Measurements from ENCODE around the gene TOP2A. TPM values are rescaled to one million over a fixed set of nuclear protein-coding genes. Genes with fewer than 3 reads are reported as not detected.
A peak's percentile ranks its signal among the peaks of the same experiment; 100 is the strongest.
"Not testable (repeated sequence)": the region's sequence is repeated elsewhere in the genome, so short reads cannot be mapped to it uniquely, and the experiment has no call there.

The TOP2A gene
- total RNA-seq, 1 donor from 2014 or later: 0.79 TPM

DNA sequence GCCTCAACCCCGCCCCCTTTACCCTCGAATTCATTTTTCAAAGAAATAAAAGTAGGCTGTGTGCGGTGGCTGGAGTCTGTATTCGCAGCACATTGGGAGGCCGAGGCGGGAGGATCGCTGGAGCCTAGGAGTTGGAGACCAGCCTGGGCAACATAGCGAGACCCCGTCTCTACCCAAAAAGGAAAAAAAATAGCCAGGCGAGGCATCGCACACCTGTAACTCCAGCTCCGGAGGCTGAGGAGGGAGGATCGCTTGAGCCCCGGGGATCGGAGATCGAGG lies 671 bp upstream of the TOP2A start:
- H3K36me3 ChIP-seq (ENCODE audit: control insufficient read depth, insufficient read depth, low read length): no peaks in the 10 kb centered on the region
- TF ChIP-seq, protein P1, sequence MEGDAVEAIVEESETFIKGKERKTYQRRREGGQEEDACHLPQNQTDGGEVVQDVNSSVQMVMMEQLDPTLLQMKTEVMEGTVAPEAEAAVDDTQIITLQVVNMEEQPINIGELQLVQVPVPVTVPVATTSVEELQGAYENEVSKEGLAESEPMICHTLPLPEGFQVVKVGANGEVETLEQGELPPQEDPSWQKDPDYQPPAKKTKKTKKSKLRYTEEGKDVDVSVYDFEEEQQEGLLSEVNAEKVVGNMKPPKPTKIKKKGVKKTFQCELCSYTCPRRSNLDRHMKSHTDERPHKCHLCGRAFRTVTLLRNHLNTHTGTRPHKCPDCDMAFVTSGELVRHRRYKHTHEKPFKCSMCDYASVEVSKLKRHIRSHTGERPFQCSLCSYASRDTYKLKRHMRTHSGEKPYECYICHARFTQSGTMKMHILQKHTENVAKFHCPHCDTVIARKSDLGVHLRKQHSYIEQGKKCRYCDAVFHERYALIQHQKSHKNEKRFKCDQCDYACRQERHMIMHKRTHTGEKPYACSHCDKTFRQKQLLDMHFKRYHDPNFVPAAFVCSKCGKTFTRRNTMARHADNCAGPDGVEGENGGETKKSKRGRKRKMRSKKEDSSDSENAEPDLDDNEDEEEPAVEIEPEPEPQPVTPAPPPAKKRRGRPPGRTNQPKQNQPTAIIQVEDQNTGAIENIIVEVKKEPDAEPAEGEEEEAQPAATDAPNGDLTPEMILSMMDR (IDR thresholded peaks at IDR 0.05; ENCODE audit: insufficient read depth, low read length, severe bottlenecking): no peak
- H3K4me3 ChIP-seq (ENCODE audit: low read depth, low read length): peak overlapping the region; percentile 86
- FAIRE-seq (no peak), DNase-seq (ENCODE audit: low read depth) (no peak)
- H3K27me3 ChIP-seq (ENCODE audit: control insufficient read depth, insufficient read depth, low read length): no peaks in the 10 kb centered on the region

DNA sequence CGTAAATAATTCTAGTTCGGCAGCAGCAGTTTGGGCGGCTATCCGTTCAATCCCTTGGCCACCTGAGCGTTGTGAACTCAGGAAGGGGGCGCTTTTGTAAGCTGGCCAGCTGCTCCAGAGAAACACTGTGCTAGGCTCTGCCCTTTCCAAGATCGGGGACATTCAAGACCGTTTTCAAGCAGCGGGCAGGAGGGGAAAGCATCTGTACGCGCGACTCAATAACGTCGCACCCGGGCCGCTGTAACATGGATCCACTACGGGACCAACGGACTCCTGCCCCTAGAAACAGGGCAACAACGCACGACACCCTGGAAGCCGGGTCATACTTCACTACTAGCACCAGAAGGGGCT lies 463 bp downstream of the TOP2A start:
- FAIRE-seq (no peak), DNase-seq (ENCODE audit: low read depth) (peak; percentile 29)
- H3K36me3 ChIP-seq (ENCODE audit: control insufficient read depth, insufficient read depth, low read length): no peaks in the 10 kb centered on the region
- TF ChIP-seq, protein P1 (IDR thresholded peaks at IDR 0.05; ENCODE audit: insufficient read depth, low read length, severe bottlenecking): no peak
- H3K4me3 ChIP-seq (ENCODE audit: low read depth, low read length): peak overlapping the region; percentile 86
- no peaks in the 10 kb centered on the region for H3K27me3 ChIP-seq (ENCODE audit: control insufficient read depth, insufficient read depth, low read length)

DNA sequence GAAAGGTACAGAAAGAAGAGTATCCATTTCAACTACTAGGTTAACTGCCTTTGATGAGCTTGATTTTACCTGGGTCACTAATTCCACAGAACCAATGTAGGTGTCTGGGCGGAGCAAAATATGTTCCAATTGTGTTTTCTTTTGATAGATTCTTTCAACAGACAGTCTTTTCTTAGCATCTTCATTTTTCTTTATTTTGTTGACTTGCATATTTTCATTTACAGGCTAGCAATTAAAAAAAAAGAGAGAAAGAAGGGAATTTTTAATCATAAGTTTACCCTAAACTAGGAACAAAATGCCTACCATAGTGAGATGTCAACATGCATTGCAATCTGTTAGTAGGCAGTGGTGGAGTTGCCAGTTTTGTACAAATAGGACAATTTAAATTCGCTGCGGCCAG lies 1.0 kb downstream of the TOP2A start:
- DNase-seq (ENCODE audit: low read depth): no peak
- TF ChIP-seq, protein P1 (IDR thresholded peaks at IDR 0.05; ENCODE audit: insufficient read depth, low read length, severe bottlenecking): no peak
- Histone ChIP-seq H3K27me3 (ENCODE audit: control insufficient read depth, insufficient read depth, low read length) (no peaks in the 10 kb centered on the region), H3K36me3 (ENCODE audit: control insufficient read depth, insufficient read depth, low read length) (no peaks in the 10 kb centered on the region), H3K4me3 (ENCODE audit: low read depth, low read length) (peak overlapping the region; percentile 86)
- FAIRE-seq: no peak

DNA sequence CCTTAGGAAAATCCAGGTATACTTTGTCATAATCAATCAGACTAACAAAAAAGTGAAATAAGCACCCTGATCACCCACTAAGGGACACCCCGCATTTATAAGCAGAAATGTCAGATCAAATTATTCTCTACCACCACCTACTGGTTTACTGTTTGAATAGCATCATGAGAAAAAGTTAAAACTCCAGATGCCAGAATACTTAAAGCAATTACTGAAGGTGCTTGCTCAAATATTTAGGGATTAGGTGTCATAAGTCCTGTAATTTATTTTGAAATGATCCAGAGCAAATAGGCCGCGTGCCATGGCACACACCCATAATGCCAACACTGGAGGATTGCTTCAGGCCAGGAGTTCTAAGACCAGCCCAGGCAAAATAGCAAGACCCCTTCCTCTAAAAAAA lies 2.3 kb downstream of the TOP2A start:
- DNase-seq (ENCODE audit: low read depth): peak; percentile 59
- FAIRE-seq: no peak
- Histone ChIP-seq H3K36me3 (ENCODE audit: control insufficient read depth, insufficient read depth, low read length) (no peaks in the 10 kb centered on the region), H3K4me3 (ENCODE audit: low read depth, low read length) (no peak overlapping the region), H3K27me3 (ENCODE audit: control insufficient read depth, insufficient read depth, low read length) (no peaks in the 10 kb centered on the region)
- TF ChIP-seq, protein P1 (IDR thresholded peaks at IDR 0.05; ENCODE audit: insufficient read depth, low read length, severe bottlenecking): peak; percentile 45

GRCh38 chr17:40414312-40414711 lies 3.4 kb downstream of the TOP2A start:
- H3K36me3 ChIP-seq (ENCODE audit: control insufficient read depth, insufficient read depth, low read length); FAIRE-seq; H3K27me3 ChIP-seq (ENCODE audit: control insufficient read depth, insufficient read depth, low read length); DNase-seq (ENCODE audit: low read depth); H3K4me3 ChIP-seq (ENCODE audit: low read depth, low read length): not testable (repeated sequence)

GRCh38 chr17:40412880-40413279 lies 4.8 kb downstream of the TOP2A start:
- TF ChIP-seq, protein P1 (IDR thresholded peaks at IDR 0.05; ENCODE audit: insufficient read depth, low read length, severe bottlenecking): no peak
- Histone ChIP-seq H3K4me3 (ENCODE audit: low read depth, low read length) (no peak overlapping the region), H3K27me3 (ENCODE audit: control insufficient read depth, insufficient read depth, low read length) (no peaks in the 10 kb centered on the region), H3K36me3 (ENCODE audit: control insufficient read depth, insufficient read depth, low read length) (no peaks in the 10 kb centered on the region)
- FAIRE-seq (no peak), DNase-seq (ENCODE audit: low read depth) (no peak)
